K562 (cell line): ENCODE data around the gene STIM1.

Source experiments
- ARID2 ChIP-seq: fragments of 450-650 bp; IDR thresholded peaks from 2 replicates; pipeline ENCODE4 v1.6.1; 2017; ENCODE audit warnings: antibody characterized with exemption, mild to moderate bottlenecking
- NFE2L1 ChIP-seq: fragments of 450-650 bp; IDR thresholded peaks from 2 replicates; pipeline ENCODE4 v1.6.1; 2016; ENCODE audit warnings: missing genetic modification characterization, low read depth, mild to moderate bottlenecking, missing compliant biosample characterization, moderate library complexity, borderline replicate concordance
- NFRKB ChIP-seq: fragments of 450-650 bp; IDR thresholded peaks from 2 replicates; pipeline ENCODE4 v1.6.1; 2016; ENCODE audit warnings: low read depth
- RBM22 ChIP-seq: fragments of 200-400 bp; formaldehyde crosslinking; IDR thresholded peaks from 2 replicates; pipeline ENCODE4 v1.6.1; 2018; ENCODE audit warnings: low read length, low read depth; ENCODE audit not compliant: poor library complexity, severe bottlenecking
- SMC3 ChIP-seq: conservative IDR thresholded peaks from 2 replicates; pipeline ENCODE4 v1.6.1; 2011; ENCODE audit warnings: low read depth, low read length, improper control_type of control experiment; ENCODE audit not compliant: insufficient read depth
- SRSF9 ChIP-seq: fragments of 200-400 bp; formaldehyde crosslinking; IDR thresholded peaks from 2 replicates; pipeline ENCODE4 v1.6.1; 2017; ENCODE audit warnings: low read depth, low read length, borderline replicate concordance
- TEAD2 ChIP-seq: fragments of 450-650 bp; IDR thresholded peaks from 2 replicates; pipeline ENCODE4 v1.6.1; 2016; ENCODE audit warnings: missing genetic modification characterization, control low read depth, missing compliant biosample characterization
- ZFX ChIP-seq: sonication (generic); formaldehyde crosslinking; IDR thresholded peaks from 2 replicates; pipeline ENCODE4 v1.8.0; 2022; ENCODE audit warnings: mild to moderate bottlenecking, missing genetic modification reagents, moderate library complexity
- ZNF408 ChIP-seq: fragments of 250-450 bp; sonication (Bioruptor Pico); IDR thresholded peaks from 2 replicates; pipeline ENCODE4 v1.4.0; 2020; ENCODE audit warnings: low read depth, mild to moderate bottlenecking, moderate library complexity
- TF ChIP-seq, protein P1 (sequence below): sonication (generic); formaldehyde crosslinking; IDR thresholded peaks from 2 replicates; pipeline ENCODE4 v1.8.0; 2022; ENCODE audit warnings: missing genetic modification reagents, mild to moderate bottlenecking, moderate library complexity, borderline replicate concordance

DNA sequence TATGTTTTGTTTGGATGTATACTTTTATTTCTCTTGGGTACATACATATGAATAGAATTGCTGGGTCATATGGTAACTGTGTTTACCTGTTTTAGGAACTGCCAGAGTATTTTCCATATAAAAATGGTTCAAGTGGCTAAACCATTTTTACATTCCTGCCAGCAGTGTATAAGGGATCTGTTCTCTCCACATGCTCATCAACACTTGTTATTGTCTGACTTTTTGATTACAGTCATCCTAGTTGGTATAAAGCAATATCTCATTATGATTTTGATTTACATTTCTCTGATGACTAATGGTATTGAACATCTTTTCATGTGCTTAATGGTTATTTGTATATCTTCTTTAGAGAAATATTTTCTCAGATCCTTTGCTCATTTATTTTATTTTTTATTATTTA lies 134.9 kb downstream of the STIM1 start:
- TF ChIP-seq TEAD2 (no peak), NFRKB (no peak), NFE2L1 (tag) (no peak), SRSF9 (no peak), SMC3 (no peak), RBM22 (no peak), ZNF408 (CRISPR knock-in tag) (no peak), ZFX (no peak), ARID2 (no peak)
- TF ChIP-seq, protein P1, sequence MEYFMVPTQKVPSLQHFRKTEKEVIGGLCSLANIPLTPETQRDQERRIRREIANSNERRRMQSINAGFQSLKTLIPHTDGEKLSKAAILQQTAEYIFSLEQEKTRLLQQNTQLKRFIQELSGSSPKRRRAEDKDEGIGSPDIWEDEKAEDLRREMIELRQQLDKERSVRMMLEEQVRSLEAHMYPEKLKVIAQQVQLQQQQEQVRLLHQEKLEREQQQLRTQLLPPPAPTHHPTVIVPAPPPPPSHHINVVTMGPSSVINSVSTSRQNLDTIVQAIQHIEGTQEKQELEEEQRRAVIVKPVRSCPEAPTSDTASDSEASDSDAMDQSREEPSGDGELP: no peak
